GM20431 (cell line): ENCODE results near the gene DXO.
"Not testable (repeated sequence)": the region's sequence is repeated elsewhere in the genome, so short reads cannot be mapped to it uniquely, and the experiment has no call there.

ENCODE experiments used
- in situ Hi-C: fragments of 300-500 bp; cut with MseI, MboI; formaldehyde crosslinking; loops from one replicate; pipeline ENCODE4 v1.15.0; 2020; ENCODE audit warnings: low sequenced_read_pairs; ENCODE audit not compliant: unreplicated experiment

The DXO gene

GRCh38 chr6:31980195-31980876 is 8.4 kb upstream of the DXO start:
- in situ Hi-C loops = not testable (repeated sequence)

- in situ Hi-C loops = no loop called here
These were observed 7.4 kb upstream of the DXO start for GRCh38 chr6:31979238-31979898.

GRCh38 chr6:31978831-31979230 is 6.9 kb upstream of the DXO start:
- in situ Hi-C loops = no loop called here

GRCh38 chr6:31977816-31978431 is 6.0 kb upstream of the DXO start:
- in situ Hi-C loops = no loop called here

- in situ Hi-C loops = not testable (repeated sequence)
These were observed 4.1 kb upstream of the DXO start for GRCh38 chr6:31976065-31976464.

- in situ Hi-C loops = no loop called here
These were observed 892 bp upstream of the DXO start for GRCh38 chr6:31972709-31973350.

GRCh38 chr6:31971279-31971992 is 502 bp downstream of the DXO start:
- in situ Hi-C loops = no loop called here

GRCh38 chr6:31970604-31971271 is 1.2 kb downstream of the DXO start:
- in situ Hi-C loops = no loop called here

GRCh38 chr6:31969712-31970603 is 2.0 kb downstream of the DXO start:
- in situ Hi-C loops = no loop called here

GRCh38 chr6:31968791-31969711 is 2.9 kb downstream of the DXO start:
- in situ Hi-C loops = no loop called here

GRCh38 chr6:31968326-31968725 is 3.6 kb downstream of the DXO start:
- in situ Hi-C loops = no loop called here

- in situ Hi-C loops = no loop called here
These were observed 4.0 kb downstream of the DXO start for GRCh38 chr6:31967926-31968320.

GRCh38 chr6:31966997-31967925 is 4.7 kb downstream of the DXO start:
- in situ Hi-C loops = no loop called here

GRCh38 chr6:31966506-31966905 is 5.4 kb downstream of the DXO start:
- in situ Hi-C loops = no loop called here

- in situ Hi-C loops = no loop called here
These were observed 6.2 kb downstream of the DXO start for GRCh38 chr6:31965700-31966099.

GRCh38 chr6:31963921-31964320 is 8.0 kb downstream of the DXO start:
- in situ Hi-C loops = no loop called here

GRCh38 chr6:31961616-31962015 is 10.3 kb downstream of the DXO start:
- in situ Hi-C loops = no loop called here
